ENCODE results near the gene DOCK2.

DOCK2 gene

GRCh38 chr5:169905017-169905416, 267.9 kb downstream of the DOCK2 start:
- no peak for DNase-seq (ENCODE audit: low spot score)

- DNase-seq (ENCODE audit: low spot score) = no peak
Observed at GRCh38 chr5:169906745-169907649, 269.9 kb downstream of the DOCK2 start.

- DNase-seq (ENCODE audit: low spot score) = no peak
Observed at GRCh38 chr5:169908864-169909263, 271.8 kb downstream of the DOCK2 start.

GRCh38 chr5:169909945-169910344, 272.9 kb downstream of the DOCK2 start:
- no peak for DNase-seq (ENCODE audit: low spot score)

- no peak for DNase-seq (ENCODE audit: low spot score)
Observed at GRCh38 chr5:169910393-169910792, 273.3 kb downstream of the DOCK2 start.

GRCh38 chr5:169911448-169912212, 274.6 kb downstream of the DOCK2 start:
- no peak for DNase-seq (ENCODE audit: low spot score)

GRCh38 chr5:169913479-169913878, 276.4 kb downstream of the DOCK2 start:
- DNase-seq (ENCODE audit: low spot score) = no peak

GRCh38 chr5:169914766-169915165, 277.7 kb downstream of the DOCK2 start:
- DNase-seq (ENCODE audit: low spot score) = no peak

- DNase-seq (ENCODE audit: low spot score) = no peak
Observed at GRCh38 chr5:169917500-169917899, 280.4 kb downstream of the DOCK2 start.

GRCh38 chr5:169918228-169918627, 281.2 kb downstream of the DOCK2 start:
- DNase-seq (ENCODE audit: low spot score) = no peak

- DNase-seq (ENCODE audit: low spot score) = no peak
Observed at GRCh38 chr5:169920474-169920873, 283.4 kb downstream of the DOCK2 start.

GRCh38 chr5:169921384-169921783, 284.3 kb downstream of the DOCK2 start:
- DNase-seq (ENCODE audit: low spot score) = no peak

- DNase-seq (ENCODE audit: low spot score) = no peak
Observed at GRCh38 chr5:169921949-169922348, 284.9 kb downstream of the DOCK2 start.

- no peak for DNase-seq (ENCODE audit: low spot score)
Observed at GRCh38 chr5:169922474-169922873, 285.4 kb downstream of the DOCK2 start.

- DNase-seq (ENCODE audit: low spot score) = no peak
Observed at GRCh38 chr5:169923988-169924387, 286.9 kb downstream of the DOCK2 start.

- no peak for DNase-seq (ENCODE audit: low spot score)
Observed at GRCh38 chr5:169933127-169933526, 296.1 kb downstream of the DOCK2 start.

- DNase-seq (ENCODE audit: low spot score) = no peak
Observed at GRCh38 chr5:169933616-169934015, 296.5 kb downstream of the DOCK2 start.

- no peak for DNase-seq (ENCODE audit: low spot score)
Observed at GRCh38 chr5:169934990-169935389, 297.9 kb downstream of the DOCK2 start.

GRCh38 chr5:169935762-169936161, 298.7 kb downstream of the DOCK2 start:
- no peak for DNase-seq (ENCODE audit: low spot score)

GRCh38 chr5:169938439-169938838, 301.4 kb downstream of the DOCK2 start:
- no peak for DNase-seq (ENCODE audit: low spot score)

GRCh38 chr5:169939731-169940130, 302.7 kb downstream of the DOCK2 start:
- no peak for DNase-seq (ENCODE audit: low spot score)

- DNase-seq (ENCODE audit: low spot score) = no peak
Observed at GRCh38 chr5:169941542-169941941, 304.5 kb downstream of the DOCK2 start.

GRCh38 chr5:169942181-169942580, 305.1 kb downstream of the DOCK2 start:
- DNase-seq (ENCODE audit: low spot score) = no peak

All from CD4-positive, alpha-beta T cell treated with Interleukin-6 at 100 ng/mL for 8 hours (primary cell).